ENCODE measurements around the gene LRP1.

Gene LRP1

GRCh38 chr12:57149245-57149900 lies 21.1 kb downstream of the LRP1 start:
- H3K4me1 ChIP-seq (ENCODE audit: control insufficient read depth in 1 of 2, insufficient read depth in 1 of 2, low read depth in 1 of 2, low read length in 1 of 2) = peaks cover 11 to 16% of the 10 kb centered on the region in 2 experiments
- no peak overlapping the region for H3K27ac ChIP-seq
- TF ChIP-seq CTCF (IDR thresholded peaks at IDR 0.05) = no peak
- H3K9me3 ChIP-seq = no peaks in the 10 kb centered on the region
- no peaks in the 10 kb centered on the region for H3K36me3 ChIP-seq
- no peaks in the 10 kb centered on the region for H3K27me3 ChIP-seq
- H3K4me3 ChIP-seq (ENCODE audit: low read depth in 1 of 2, low read length in 1 of 2) = no peak overlapping the region

GRCh38 chr12:57150400-57151000 lies 22.2 kb downstream of the LRP1 start:
- H3K4me1 ChIP-seq (ENCODE audit: control insufficient read depth in 1 of 2, insufficient read depth in 1 of 2, low read depth in 1 of 2, low read length in 1 of 2) = peaks cover 11 to 16% of the 10 kb centered on the region in 2 experiments
- no peak overlapping the region for H3K4me3 ChIP-seq (ENCODE audit: low read depth in 1 of 2, low read length in 1 of 2)

GRCh38 chr12:57151741-57152630 lies 23.7 kb downstream of the LRP1 start:
- H3K9me3 ChIP-seq = no peaks in the 10 kb centered on the region
- H3K36me3 ChIP-seq = no peaks in the 10 kb centered on the region
- H3K27me3 ChIP-seq = peaks cover 8% of the 10 kb centered on the region
- no peak for TF ChIP-seq CTCF (IDR thresholded peaks at IDR 0.05)
- H3K27ac ChIP-seq = no peak overlapping the region
- H3K4me1 ChIP-seq (ENCODE audit: control insufficient read depth in 1 of 2, insufficient read depth in 1 of 2, low read depth in 1 of 2, low read length in 1 of 2) = peaks cover 11 to 16% of the 10 kb centered on the region in 2 experiments
- H3K4me3 ChIP-seq (ENCODE audit: low read depth in 1 of 2, low read length in 1 of 2) = no peak overlapping the region

More at GRCh38 chr12:57150400-57151000, 22.2 kb downstream of the LRP1 start:
- H3K27ac ChIP-seq = no peak overlapping the region
- no peaks in the 10 kb centered on the region for H3K36me3 ChIP-seq
- no peaks in the 10 kb centered on the region for H3K27me3 ChIP-seq
- TF ChIP-seq CTCF (IDR thresholded peaks at IDR 0.05) = no peak
- H3K9me3 ChIP-seq = no peaks in the 10 kb centered on the region

GRCh38 chr12:57152639-57153038 lies 24.4 kb downstream of the LRP1 start:
- Histone ChIP-seq H3K27me3 (peaks cover 11% of the 10 kb centered on the region), H3K36me3 (no peaks in the 10 kb centered on the region), H3K9me3 (no peaks in the 10 kb centered on the region), H3K4me3 (ENCODE audit: low read depth in 1 of 2, low read length in 1 of 2) (no peak overlapping the region), H3K4me1 (ENCODE audit: control insufficient read depth in 1 of 2, insufficient read depth in 1 of 2, low read depth in 1 of 2, low read length in 1 of 2) (peaks cover 11 to 16% of the 10 kb centered on the region in 2 experiments), H3K27ac (no peak overlapping the region)
- TF ChIP-seq CTCF (IDR thresholded peaks at IDR 0.05) = no peak

GRCh38 chr12:57153415-57153997 lies 25.2 kb downstream of the LRP1 start:
- Histone ChIP-seq H3K9me3 (no peaks in the 10 kb centered on the region), H3K4me3 (ENCODE audit: low read depth in 1 of 2, low read length in 1 of 2) (no peak overlapping the region), H3K36me3 (no peaks in the 10 kb centered on the region), H3K27me3 (peaks cover 11% of the 10 kb centered on the region), H3K4me1 (ENCODE audit: control insufficient read depth in 1 of 2, insufficient read depth in 1 of 2, low read depth in 1 of 2, low read length in 1 of 2) (peaks cover 11 to 15% of the 10 kb centered on the region in 2 experiments), H3K27ac (no peak overlapping the region)
- TF ChIP-seq CTCF (IDR thresholded peaks at IDR 0.05) = no peak
